ENCODE measurements around the gene KIF25. TPM values are rescaled to one million over a fixed set of nuclear protein-coding genes. Genes with fewer than 3 reads are reported as not detected.

The KIF25 gene
- total and polyA plus RNA-seq, 5 donors from 2014 or later: not detected

DNA sequence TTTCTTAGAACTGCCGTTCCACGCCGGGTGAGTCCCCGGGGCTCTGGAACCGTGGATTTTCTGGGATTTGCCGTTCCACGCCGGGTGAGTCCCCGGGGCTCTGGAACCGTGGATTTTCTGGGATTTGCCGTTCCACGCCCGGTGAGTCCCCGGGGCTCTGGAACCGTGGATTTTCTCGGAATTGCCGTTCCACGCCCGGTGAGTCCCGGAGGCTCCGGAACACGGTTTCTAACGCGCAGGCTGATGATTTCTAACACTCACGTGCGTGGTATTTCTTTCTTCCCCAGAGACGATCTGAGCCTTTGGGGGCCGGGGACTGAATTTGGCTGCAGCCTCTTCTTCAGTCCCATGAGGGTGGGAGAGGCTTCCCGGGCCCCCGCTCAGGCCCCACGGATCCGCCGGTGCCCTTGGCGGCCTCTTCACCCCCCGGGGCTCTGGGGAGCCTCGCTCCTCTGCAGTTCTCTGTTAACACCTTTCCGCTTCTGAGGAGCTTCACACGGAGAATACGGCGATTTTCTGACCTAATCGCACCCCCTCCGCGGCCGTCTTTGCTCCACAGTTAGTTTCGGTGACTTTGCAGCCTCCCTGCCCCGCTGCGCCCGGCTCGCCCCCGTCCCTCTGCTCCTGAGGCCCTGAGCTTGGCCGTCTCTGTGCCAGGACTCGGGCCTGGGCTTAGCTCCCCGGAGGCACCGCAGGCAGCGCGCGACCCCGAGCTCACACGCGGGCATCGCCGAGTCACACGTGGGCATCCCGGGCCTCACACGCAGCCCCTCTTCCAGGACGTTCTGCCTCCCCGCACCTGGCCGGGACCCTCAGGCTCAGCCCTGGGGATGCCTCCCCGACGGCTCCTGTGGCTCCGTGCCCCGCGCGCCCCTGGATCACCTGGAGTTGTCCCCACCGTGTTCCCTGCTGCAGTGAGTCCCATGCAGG is 7.2 kb upstream of the KIF25 start:
- no peak overlapping the region for H3K4me3 Mint-ChIP-seq
- Histone ChIP-seq H3K9me3 (ENCODE audit: control insufficient read depth in 2 of 2, low read length in 2 of 2) (no peaks in the 10 kb centered on the region), H3K4me1 (ENCODE audit: control insufficient read depth, insufficient read depth, low read length, poor library complexity, severe bottlenecking) (no peaks in the 10 kb centered on the region), H3K27ac (ENCODE audit: insufficient read depth, low read length, poor library complexity, severe bottlenecking) (no peak overlapping the region), H3K4me3 (ENCODE audit: low read depth, low read length) (no peak overlapping the region), H3K36me3 (ENCODE audit: control insufficient read depth, insufficient read depth, low read length) (no peaks in the 10 kb centered on the region), H3K27me3 (ENCODE audit: control insufficient read depth, insufficient read depth, low read length) (no peaks in the 10 kb centered on the region)
- no peaks in the 10 kb centered on the region for H3K36me3 Mint-ChIP-seq
- no peaks in the 10 kb centered on the region for H3K27me3 Mint-ChIP-seq
- ATAC-seq (ENCODE audit: low read depth in 2 of 2) (no peak), DNase-seq (no peak)
- peaks cover 0 to 2% (median 0%) of the 10 kb centered on the region in 7 donors for H3K9me3 Mint-ChIP-seq
- no peak overlapping the region for H3K27ac Mint-ChIP-seq
- H3K4me1 Mint-ChIP-seq: no peaks in the 10 kb centered on the region

DNA sequence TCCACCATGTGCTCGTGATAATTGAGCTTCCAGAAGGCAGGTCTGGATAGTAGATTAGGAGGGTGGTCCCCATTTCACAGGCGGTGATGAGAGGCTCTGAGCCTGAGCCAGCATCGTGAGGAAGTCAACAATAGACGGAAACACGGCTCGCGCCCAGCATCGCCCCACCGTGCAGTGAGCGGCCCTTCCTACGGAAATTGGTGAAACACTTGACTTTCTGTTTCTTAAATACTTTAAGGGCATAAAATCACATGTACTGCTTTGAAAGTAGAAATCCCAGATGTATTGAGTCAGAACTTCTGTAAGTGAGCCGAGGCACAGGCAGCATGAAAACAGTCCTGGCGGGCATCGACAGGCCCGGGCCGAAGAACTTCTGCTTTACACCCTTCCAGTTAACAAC is 4.3 kb upstream of the KIF25 start:
- H3K36me3 ChIP-seq (ENCODE audit: control insufficient read depth, insufficient read depth, low read length): no peaks in the 10 kb centered on the region
- Mint-ChIP-seq H3K4me1 (no peaks in the 10 kb centered on the region), H3K4me3 (peak overlapping the region in 1 of 4 donors; percentile 28), H3K27ac (no peak overlapping the region), H3K27me3 (no peaks in the 10 kb centered on the region), H3K36me3 (peaks cover 3% of the 10 kb centered on the region), H3K9me3 (peaks cover 0 to 2% (median 0%) of the 10 kb centered on the region in 7 donors)
- H3K9me3 ChIP-seq (ENCODE audit: control insufficient read depth in 2 of 2, low read length in 2 of 2): no peaks in the 10 kb centered on the region
- DNase-seq: no peak
- H3K4me3 ChIP-seq (ENCODE audit: low read depth, low read length): no peak overlapping the region
- H3K27me3 ChIP-seq (ENCODE audit: control insufficient read depth, insufficient read depth, low read length): no peaks in the 10 kb centered on the region
- no peak overlapping the region for H3K27ac ChIP-seq (ENCODE audit: insufficient read depth, low read length, poor library complexity, severe bottlenecking)
- no peaks in the 10 kb centered on the region for H3K4me1 ChIP-seq (ENCODE audit: control insufficient read depth, insufficient read depth, low read length, poor library complexity, severe bottlenecking)
- ATAC-seq (ENCODE audit: low read depth in 2 of 2): no peak

DNA sequence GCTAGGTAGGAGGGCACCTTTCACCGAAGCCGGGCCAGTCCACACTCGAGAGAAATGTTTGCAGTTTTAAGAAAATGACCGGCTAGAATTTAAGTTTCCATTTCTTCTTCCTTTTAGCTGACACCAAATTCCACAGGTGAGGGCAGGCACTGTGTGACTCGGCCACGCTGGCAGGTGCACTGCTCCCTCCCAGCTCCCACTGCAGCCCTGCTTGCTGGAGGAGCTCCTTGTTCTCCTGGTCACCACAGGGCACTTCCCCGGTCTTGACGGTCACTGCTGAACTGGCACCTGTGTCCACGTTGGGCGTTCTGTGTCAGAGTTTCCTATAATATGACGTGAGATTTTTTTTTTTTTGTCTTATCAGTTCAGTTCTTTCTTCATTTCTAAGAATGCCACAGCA is 3.6 kb upstream of the KIF25 start:
- no peaks in the 10 kb centered on the region for H3K27me3 Mint-ChIP-seq

DNA sequence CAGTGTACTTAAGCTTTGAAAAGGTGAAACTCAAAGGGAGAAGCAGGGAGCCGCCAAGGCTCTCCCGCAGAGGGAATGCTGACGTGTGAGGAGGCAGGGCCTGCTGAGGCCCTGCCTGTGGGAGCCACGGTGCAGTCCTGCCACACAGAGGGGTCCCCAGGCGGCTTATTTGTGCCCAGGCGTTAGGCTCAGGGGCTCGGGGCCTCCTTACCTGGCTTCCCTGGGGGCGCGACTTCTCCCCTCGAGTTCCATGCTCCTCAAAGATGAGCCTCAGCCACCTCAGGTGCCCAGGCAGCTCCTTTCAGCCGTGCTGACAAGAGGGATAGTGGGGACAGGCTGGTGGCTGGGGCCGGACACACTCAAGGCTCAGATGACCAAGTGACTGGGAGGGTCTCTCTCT is 2.2 kb upstream of the KIF25 start:
- Mint-ChIP-seq H3K36me3 (peaks cover 3% of the 10 kb centered on the region), H3K9me3 (peaks cover 0 to 2% (median 0%) of the 10 kb centered on the region in 7 donors), H3K4me1 (no peaks in the 10 kb centered on the region), H3K27me3 (no peaks in the 10 kb centered on the region), H3K4me3 (no peak overlapping the region), H3K27ac (no peak overlapping the region)
- H3K9me3 ChIP-seq (ENCODE audit: control insufficient read depth in 2 of 2, low read length in 2 of 2): no peaks in the 10 kb centered on the region
- H3K27ac ChIP-seq (ENCODE audit: insufficient read depth, low read length, poor library complexity, severe bottlenecking): no peak overlapping the region
- no peaks in the 10 kb centered on the region for H3K27me3 ChIP-seq (ENCODE audit: control insufficient read depth, insufficient read depth, low read length)
- no peak for DNase-seq
- no peak overlapping the region for H3K4me3 ChIP-seq (ENCODE audit: low read depth, low read length)
- no peaks in the 10 kb centered on the region for H3K4me1 ChIP-seq (ENCODE audit: control insufficient read depth, insufficient read depth, low read length, poor library complexity, severe bottlenecking)
- no peak for ATAC-seq (ENCODE audit: low read depth in 2 of 2)
- no peaks in the 10 kb centered on the region for H3K36me3 ChIP-seq (ENCODE audit: control insufficient read depth, insufficient read depth, low read length)

More for the DNA sequence above, 3.6 kb upstream of the KIF25 start:
- Histone ChIP-seq H3K27ac (ENCODE audit: insufficient read depth, low read length, poor library complexity, severe bottlenecking) (no peak overlapping the region), H3K4me1 (ENCODE audit: control insufficient read depth, insufficient read depth, low read length, poor library complexity, severe bottlenecking) (no peaks in the 10 kb centered on the region), H3K27me3 (ENCODE audit: control insufficient read depth, insufficient read depth, low read length) (no peaks in the 10 kb centered on the region), H3K4me3 (ENCODE audit: low read depth, low read length) (no peak overlapping the region), H3K36me3 (ENCODE audit: control insufficient read depth, insufficient read depth, low read length) (no peaks in the 10 kb centered on the region), H3K9me3 (ENCODE audit: control insufficient read depth in 2 of 2, low read length in 2 of 2) (no peaks in the 10 kb centered on the region)
- DNase-seq (no peak), ATAC-seq (ENCODE audit: low read depth in 2 of 2) (no peak)
- Mint-ChIP-seq H3K9me3 (peaks cover 0 to 2% (median 0%) of the 10 kb centered on the region in 7 donors), H3K36me3 (peaks cover 3% of the 10 kb centered on the region), H3K27ac (no peak overlapping the region), H3K4me1 (no peaks in the 10 kb centered on the region), H3K4me3 (peak overlapping the region in 1 of 4 donors; percentile 51)

DNA sequence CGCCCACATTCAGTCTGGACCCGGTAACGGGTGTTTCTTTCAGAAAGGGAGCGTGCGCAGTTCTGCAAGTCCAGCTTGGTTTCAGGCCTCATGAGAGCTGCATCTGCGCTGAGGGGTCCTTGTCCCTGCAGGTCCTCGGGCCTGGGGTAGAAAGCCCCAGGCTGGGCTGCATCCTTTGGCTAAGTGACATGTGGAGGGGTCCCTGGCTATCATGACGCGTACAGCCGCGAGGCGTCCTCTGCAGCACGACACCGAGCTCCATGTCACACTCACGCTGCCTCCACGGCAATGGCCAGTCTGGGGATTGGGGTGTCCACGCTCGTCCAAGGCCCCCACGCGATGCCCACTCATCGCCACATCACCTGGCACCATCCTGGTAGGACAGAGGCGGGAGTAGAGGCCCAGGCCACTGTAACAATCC is 1.7 kb upstream of the KIF25 start:
- Histone ChIP-seq H3K27me3 (ENCODE audit: control insufficient read depth, insufficient read depth, low read length) (no peaks in the 10 kb centered on the region), H3K4me1 (ENCODE audit: control insufficient read depth, insufficient read depth, low read length, poor library complexity, severe bottlenecking) (no peaks in the 10 kb centered on the region), H3K9me3 (ENCODE audit: control insufficient read depth in 2 of 2, low read length in 2 of 2) (no peaks in the 10 kb centered on the region), H3K4me3 (ENCODE audit: low read depth, low read length) (no peak overlapping the region), H3K27ac (ENCODE audit: insufficient read depth, low read length, poor library complexity, severe bottlenecking) (no peak overlapping the region), H3K36me3 (ENCODE audit: control insufficient read depth, insufficient read depth, low read length) (no peaks in the 10 kb centered on the region)
- ATAC-seq (ENCODE audit: low read depth in 2 of 2) (no peak), DNase-seq (no peak)
- peaks cover 2% of the 10 kb centered on the region for H3K27me3 Mint-ChIP-seq
- H3K36me3 Mint-ChIP-seq: peaks cover 3% of the 10 kb centered on the region
- H3K4me3 Mint-ChIP-seq: no peak overlapping the region
- no peak overlapping the region for H3K27ac Mint-ChIP-seq
- peaks cover 0 to 4% (median 0%) of the 10 kb centered on the region in 7 donors for H3K9me3 Mint-ChIP-seq
- no peaks in the 10 kb centered on the region for H3K4me1 Mint-ChIP-seq

DNA sequence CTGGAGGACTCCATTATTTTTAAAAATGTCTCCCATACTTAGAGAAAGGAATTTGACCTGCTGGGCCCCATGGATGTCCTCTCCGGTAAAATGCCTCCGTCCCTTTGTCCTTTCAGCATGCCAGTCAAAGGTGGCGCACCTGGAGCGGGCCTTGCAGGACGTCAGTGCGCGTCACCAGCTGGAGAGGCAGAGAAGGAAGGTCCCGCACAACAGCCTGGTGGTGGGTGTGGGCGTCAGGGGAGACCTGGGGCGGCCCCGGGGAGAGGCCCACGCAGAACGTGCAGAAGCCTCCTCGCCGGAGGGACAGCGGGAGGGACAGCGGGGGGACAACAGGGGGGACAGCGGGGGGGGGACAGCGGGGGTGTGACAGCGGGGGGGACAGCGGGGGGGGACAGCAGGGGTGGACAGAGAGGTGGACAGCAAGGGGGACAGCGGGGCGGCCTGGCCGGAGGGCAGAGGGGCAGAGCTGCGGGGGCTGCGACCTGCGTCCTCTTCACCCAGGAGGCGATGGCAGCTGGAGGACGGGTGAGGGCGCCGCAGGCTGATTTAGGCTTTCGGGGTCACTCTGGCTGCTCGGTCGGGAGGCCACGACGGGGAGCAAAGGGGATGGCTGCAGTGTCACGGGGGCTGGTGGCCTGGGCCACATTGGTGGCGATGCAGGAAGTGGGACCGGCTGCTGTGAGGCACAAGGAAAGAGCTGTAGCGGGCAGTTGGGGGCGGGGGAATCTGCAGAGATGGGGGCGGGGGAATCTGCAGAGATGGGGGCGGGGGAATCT is 859 bp upstream of the KIF25 start:
- H3K36me3 ChIP-seq (ENCODE audit: control insufficient read depth, insufficient read depth, low read length): no peaks in the 10 kb centered on the region
- Mint-ChIP-seq H3K36me3 (peaks cover 3% of the 10 kb centered on the region), H3K4me3 (no peak overlapping the region), H3K4me1 (no peaks in the 10 kb centered on the region), H3K27ac (no peak overlapping the region), H3K27me3 (peaks cover 4% of the 10 kb centered on the region), H3K9me3 (peaks cover 0 to 3% (median 0%) of the 10 kb centered on the region in 7 donors)
- no peaks in the 10 kb centered on the region for H3K9me3 ChIP-seq (ENCODE audit: control insufficient read depth in 2 of 2, low read length in 2 of 2)
- no peak for ATAC-seq (ENCODE audit: low read depth in 2 of 2)
- no peak overlapping the region for H3K4me3 ChIP-seq (ENCODE audit: low read depth, low read length)
- no peaks in the 10 kb centered on the region for H3K4me1 ChIP-seq (ENCODE audit: control insufficient read depth, insufficient read depth, low read length, poor library complexity, severe bottlenecking)
- DNase-seq: no peak
- H3K27ac ChIP-seq (ENCODE audit: insufficient read depth, low read length, poor library complexity, severe bottlenecking): no peak overlapping the region
- H3K27me3 ChIP-seq (ENCODE audit: control insufficient read depth, insufficient read depth, low read length): no peaks in the 10 kb centered on the region

DNA sequence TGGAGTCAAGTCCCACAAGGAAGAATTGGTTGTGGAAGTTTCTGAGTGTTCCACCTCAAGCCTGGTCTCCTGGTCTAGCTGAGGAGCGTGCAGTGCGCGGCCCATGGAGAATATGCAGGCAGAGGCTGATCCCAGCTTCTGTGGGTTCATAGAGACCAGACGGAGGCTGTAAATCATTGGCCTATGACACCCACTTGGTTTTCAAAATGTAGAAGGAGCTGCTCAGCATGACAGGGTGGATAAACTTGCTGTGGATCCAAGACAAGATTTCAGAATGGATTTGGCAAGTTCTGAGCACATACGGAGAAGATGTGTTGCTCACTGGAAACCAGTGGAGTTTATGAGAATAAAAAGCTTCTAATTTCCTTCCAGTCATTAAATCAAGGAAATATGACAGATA is 744 bp downstream of the KIF25 start:
- H3K4me3 Mint-ChIP-seq: no peak overlapping the region
- no peak for ATAC-seq (ENCODE audit: low read depth in 2 of 2)
- no peak for DNase-seq

More for the DNA sequence above, 744 bp downstream of the KIF25 start:
- Histone ChIP-seq H3K27ac (ENCODE audit: insufficient read depth, low read length, poor library complexity, severe bottlenecking) (no peak overlapping the region), H3K4me3 (ENCODE audit: low read depth, low read length) (no peak overlapping the region), H3K27me3 (ENCODE audit: control insufficient read depth, insufficient read depth, low read length) (no peaks in the 10 kb centered on the region), H3K36me3 (ENCODE audit: control insufficient read depth, insufficient read depth, low read length) (no peaks in the 10 kb centered on the region), H3K4me1 (ENCODE audit: control insufficient read depth, insufficient read depth, low read length, poor library complexity, severe bottlenecking) (no peaks in the 10 kb centered on the region), H3K9me3 (ENCODE audit: control insufficient read depth in 2 of 2, low read length in 2 of 2) (no peaks in the 10 kb centered on the region)
- Mint-ChIP-seq H3K36me3 (peaks cover 3% of the 10 kb centered on the region), H3K27me3 (peaks cover 4% of the 10 kb centered on the region), H3K27ac (no peak overlapping the region), H3K9me3 (peaks cover 0 to 3% (median 0%) of the 10 kb centered on the region in 7 donors), H3K4me1 (no peaks in the 10 kb centered on the region)
